VCaP (cell line): Measurements from ENCODE around the gene U2AF1L4.
"Not testable (repeated sequence)": the region's sequence is repeated elsewhere in the genome, so short reads cannot be mapped to it uniquely, and the experiment has no call there.

Experiments used
- H3K27ac ChIP-seq: fragments of 450-650 bp; 2 replicates; pipeline ENCODE4 v1.5.1; 2017
- TF ChIP-seq, protein P1 (sequence below): fragments of 450-650 bp; conservative IDR thresholded peaks from 2 replicates; pipeline ENCODE4 v1.5.1; 2017; ENCODE audit warnings: mild to moderate bottlenecking, moderate library complexity

Gene U2AF1L4

DNA sequence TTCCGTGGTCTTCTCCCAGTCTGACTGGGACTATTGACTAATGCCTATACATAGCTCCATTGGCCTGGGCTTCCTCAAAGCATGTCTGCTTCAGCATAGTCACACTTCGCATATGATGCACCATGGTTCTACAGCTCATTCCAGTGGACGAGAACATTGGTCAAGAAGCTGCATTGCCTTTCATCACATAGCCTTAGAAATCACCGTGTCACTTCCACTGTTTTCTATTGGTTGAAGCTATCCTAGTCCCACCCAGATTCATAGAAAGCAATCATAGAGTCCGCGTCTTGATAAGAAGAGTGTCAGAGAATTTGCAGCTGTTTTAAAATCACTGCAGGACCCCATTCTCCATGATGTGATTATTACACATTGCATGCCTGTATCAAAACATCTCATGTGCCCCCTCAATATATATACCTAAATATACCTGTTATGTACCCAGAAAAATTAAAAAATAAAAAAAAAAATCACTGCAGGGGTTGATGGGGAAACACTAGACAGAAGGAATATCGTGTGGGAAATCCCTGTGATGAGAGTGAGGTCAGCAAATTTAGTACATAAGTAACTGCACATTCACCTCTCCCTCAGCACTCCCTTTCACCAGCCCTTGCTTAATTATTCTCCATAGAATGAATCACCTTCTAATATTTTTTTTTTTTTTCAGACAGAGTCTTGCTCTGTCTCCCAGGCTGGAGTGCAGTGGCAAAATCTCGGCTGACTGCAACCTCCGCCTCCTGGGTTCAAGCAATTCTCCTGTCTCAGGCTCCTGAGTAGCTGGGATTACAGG, 28.0 kb upstream of the U2AF1L4 start:
- TF ChIP-seq, protein P1, sequence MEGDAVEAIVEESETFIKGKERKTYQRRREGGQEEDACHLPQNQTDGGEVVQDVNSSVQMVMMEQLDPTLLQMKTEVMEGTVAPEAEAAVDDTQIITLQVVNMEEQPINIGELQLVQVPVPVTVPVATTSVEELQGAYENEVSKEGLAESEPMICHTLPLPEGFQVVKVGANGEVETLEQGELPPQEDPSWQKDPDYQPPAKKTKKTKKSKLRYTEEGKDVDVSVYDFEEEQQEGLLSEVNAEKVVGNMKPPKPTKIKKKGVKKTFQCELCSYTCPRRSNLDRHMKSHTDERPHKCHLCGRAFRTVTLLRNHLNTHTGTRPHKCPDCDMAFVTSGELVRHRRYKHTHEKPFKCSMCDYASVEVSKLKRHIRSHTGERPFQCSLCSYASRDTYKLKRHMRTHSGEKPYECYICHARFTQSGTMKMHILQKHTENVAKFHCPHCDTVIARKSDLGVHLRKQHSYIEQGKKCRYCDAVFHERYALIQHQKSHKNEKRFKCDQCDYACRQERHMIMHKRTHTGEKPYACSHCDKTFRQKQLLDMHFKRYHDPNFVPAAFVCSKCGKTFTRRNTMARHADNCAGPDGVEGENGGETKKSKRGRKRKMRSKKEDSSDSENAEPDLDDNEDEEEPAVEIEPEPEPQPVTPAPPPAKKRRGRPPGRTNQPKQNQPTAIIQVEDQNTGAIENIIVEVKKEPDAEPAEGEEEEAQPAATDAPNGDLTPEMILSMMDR = no peak
- no peak overlapping the region for H3K27ac ChIP-seq

DNA sequence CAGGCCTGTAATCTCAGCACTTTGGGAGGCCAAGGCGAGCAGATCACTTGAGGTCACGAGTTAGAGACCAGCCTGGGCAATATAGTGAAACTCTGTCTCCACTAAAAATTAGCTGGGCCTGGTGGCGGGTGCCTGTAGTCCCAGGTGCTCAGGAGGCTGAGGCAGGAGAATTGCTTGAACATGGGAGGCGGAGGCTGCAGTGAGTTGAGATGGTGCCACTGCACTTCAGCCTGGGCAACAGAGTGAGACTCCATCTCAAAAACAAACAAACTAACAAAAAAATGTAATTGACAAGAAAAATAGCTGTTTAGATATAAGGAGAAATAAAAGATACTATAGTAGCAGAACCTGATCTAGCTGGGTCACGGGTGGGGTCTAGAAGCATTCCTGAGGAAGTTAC, 27.1 kb upstream of the U2AF1L4 start:
- H3K27ac ChIP-seq = not testable (repeated sequence)

DNA sequence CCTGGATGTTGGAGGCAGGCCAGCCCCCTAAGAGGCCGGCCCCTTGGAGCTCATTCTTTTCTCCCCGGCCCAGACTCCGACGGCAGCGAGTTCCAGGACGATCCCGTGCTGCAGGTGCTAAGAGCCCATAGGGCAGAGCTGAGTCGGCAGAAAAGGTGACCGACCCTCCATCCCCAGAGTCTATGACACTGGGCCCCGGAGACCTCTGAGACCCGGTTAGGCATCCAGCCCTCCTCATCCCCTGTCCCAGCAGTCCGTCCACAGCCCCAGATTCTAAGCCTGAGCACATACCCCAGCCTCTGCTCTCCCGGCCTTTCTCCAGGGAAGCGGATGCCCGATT, 22.8 kb upstream of the U2AF1L4 start:
- H3K27ac ChIP-seq = no peak overlapping the region
- TF ChIP-seq, protein P1 = no peak

DNA sequence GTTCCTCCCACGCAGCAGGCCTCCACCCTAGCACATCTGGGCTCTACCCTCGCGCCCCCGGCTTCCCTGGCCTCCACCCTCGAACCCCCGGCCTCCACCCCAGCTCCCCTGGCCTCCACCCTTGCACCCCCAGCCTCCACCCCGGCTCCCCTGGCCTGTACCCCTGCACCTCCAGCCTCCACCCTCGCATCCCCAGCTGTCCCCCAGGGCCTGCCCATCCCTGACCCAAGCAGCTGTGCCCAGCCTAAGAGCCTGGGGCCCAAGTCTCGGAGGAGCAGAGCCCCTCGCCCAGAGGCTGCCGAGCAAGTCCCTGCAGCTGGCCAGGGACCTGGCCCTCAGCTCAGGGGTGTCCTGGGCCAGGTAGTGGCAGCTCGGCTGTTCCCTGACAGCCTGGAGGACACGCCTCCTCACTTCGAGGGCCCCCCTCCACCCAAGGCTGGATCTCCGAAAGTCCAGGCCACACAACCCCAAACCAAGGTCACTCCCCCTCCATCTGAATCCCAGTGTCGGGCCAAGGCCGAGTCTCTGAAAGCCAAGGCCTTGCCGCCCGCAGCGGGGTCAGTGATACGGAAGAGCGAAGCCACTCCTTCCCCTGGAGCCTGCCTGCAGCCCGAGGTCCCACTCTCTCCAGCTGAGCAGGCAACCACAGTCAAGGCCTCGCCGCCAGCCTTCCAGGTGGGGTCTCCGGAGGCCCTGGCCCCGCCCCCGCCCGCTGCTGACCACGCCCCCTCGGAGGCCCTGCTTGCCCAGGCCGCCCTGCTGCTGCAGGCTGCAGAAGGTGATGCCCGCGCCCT, 22.3 kb upstream of the U2AF1L4 start:
- TF ChIP-seq, protein P1 = no peak
- no peak overlapping the region for H3K27ac ChIP-seq

DNA sequence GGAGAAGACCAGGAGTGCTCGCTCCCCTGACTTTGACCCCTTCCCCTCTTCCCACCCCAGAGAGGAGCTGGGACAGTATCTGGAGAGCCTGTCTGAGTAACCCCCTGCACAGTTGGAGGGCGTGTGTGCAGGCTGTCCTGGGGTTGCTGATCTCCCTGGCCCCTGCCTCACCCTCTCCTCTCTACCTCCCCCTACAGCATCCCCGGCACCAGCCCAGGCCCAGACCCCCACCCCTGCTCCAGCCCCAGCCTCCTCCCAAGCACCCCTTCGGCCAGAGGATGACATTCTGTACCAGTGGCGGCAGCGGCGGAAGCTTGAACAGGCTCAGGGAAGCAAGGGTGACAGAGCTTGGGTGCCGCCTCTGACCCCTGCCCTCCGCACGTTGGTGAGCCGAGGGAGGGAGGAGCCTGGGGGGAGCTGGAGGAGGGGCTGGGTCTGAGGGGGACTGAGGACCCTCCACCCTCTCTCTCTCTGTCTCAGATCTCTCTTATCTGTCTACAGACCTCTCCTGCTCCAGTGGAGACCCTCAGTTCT, 21.4 kb upstream of the U2AF1L4 start:
- no peak overlapping the region for H3K27ac ChIP-seq
- TF ChIP-seq, protein P1 = no peak

DNA sequence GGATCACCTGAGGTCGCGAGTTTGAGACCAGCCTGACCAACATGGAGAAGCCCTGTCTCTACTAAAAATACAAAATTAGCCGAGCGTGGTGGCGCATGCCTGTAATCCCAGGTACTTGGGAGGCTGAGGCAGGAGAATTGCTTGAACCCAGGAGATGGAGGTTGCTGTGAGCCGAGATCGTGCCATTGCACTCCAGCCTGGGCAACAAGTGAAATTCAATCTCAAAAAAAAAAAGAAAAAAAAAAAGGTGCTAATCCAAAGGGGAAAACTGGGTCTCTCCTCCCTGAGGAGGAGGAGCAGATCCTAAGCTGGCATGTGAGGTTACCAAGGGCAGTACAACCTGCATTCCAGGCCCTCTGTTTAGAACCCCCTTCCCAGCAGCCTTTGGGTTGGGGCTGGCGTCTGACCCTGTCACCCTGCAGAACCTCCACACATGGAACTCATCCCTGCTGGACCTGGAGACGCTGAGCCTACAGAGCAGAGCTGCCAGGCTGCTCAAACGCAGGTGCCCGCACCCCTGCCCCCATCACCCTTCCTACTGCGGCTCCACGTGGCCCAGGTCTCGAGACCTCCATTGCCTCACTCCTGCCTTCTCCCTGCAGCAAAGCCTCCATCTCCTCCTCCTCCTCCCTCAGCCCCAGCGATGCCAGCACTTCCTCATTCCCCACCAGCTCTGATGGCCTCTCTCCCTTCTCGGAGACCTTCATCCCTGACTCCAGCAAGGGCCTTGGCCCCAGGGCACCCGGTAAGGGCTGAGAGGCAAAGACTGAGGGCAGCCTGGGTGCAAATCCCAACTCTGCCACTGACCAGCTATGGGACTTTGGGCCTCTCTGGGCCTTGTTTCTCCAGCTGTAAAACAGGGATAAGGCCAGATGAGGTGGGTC, 19.5 kb upstream of the U2AF1L4 start:
- TF ChIP-seq, protein P1 = no peak
- no peak overlapping the region for H3K27ac ChIP-seq

DNA sequence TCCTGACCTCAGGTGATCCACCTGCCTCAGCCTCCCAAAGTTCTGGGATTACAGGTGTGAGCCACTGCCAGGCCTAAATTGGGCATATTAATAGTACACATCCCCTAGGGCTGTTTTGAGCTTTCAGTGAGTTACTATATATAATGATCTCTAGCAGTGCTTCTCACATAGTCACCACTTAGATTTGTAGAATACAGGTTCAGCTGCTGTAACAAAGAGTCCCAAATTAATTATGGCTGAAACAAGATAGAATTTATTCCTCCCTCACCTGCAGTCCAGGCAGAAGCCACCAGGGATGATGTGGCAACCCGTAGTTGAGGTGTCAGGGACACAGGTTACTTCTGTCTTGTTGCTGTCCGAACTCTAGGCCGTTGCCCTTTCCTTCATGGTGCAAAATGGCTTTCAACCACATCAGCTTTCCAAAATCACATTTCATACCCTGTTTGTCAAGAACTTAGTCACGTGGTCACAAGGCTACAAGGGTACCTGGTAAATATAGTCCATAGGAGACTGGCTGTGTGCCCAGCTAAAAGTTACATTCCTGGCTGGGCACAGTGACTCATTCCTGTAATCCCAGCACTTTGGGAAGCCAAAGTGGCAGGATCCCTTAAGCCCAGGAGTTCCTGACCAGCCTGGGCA, 15.6 kb upstream of the U2AF1L4 start:
- H3K27ac ChIP-seq = no peak overlapping the region
- TF ChIP-seq, protein P1 = no peak
